Activated naive CD4-positive, alpha-beta T cell treated with anti-CD3 and anti-CD28 coated beads, Interleukin-2, amount 50 U/mL, for 72 hours (primary cell): ENCODE data around the gene POP4. TPM values are rescaled to one million over a fixed set of nuclear protein-coding genes. Genes with fewer than 3 reads are reported as not detected.

Experiments used
- ATAC-seq, 2 donors: fragments of 150-1000 bp; cut with Tn5 transposase; 2 replicates each; pipeline ENCODE4 v1.10.0; 2021; ENCODE audit warnings: mild to moderate bottlenecking in 2 of 2, moderate library complexity in 2 of 2
- DNase-seq, 2 donors: peaks; one replicate each; pipeline ENCODE4 v3.0.0; 2021 to 2022; ENCODE audit warnings: low spot score in 2 of 2
- H3K27ac Mint-ChIP-seq, 2 donors: one replicate each; pipeline ENCODE4 v1.8.0; 2022; ENCODE audit warnings: mild to moderate bottlenecking in 2 of 2, mixed read lengths in 2 of 2
- H3K36me3 Mint-ChIP-seq, 2 donors: one replicate each; pipeline ENCODE4 v1.8.0; 2022; ENCODE audit warnings: mixed read lengths in 2 of 2
- H3K9me3 Mint-ChIP-seq, 2 donors: one replicate each; pipeline ENCODE4 v1.8.0; 2022; ENCODE audit warnings: mixed read lengths in 2 of 2
- total RNA-seq, 2 donors: library from RNA; stranded (reverse); gene quantifications; one replicate each; pipeline ENCODE4 v1.2.3, GENCODE V29; 2022

The POP4 gene
- total RNA-seq, 2 donors from 2014 or later, result 83.7 to 90.7 TPM

DNA sequence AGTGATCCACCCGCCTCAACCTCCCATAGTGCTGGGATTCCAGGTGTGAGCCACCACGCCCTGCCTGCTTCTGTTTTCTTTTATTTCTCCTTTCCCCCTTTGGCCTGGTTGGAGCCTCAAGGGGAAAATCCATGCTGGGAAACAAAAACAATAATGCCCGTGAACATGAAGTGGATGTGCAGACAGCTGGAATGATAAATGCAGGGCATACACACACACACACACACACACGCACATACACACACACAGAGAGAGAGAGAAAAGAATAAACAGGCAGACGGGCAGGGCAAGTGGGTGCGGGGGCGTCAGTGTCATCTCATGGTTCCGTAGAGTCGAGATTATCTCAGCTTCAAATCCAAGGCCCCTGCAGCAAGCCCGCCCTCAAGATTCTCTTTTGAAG is 54.8 kb downstream of the POP4 start:
- ATAC-seq (no peak), DNase-seq (no peak)
- H3K9me3 Mint-ChIP-seq, result no peaks in the 10 kb centered on the region
- H3K27ac Mint-ChIP-seq, result peak overlapping the region; percentile 23 to 54
- no peaks in the 10 kb centered on the region for H3K36me3 Mint-ChIP-seq

GRCh38 chr19:29662278-29662603 is 56.2 kb downstream of the POP4 start:
- ATAC-seq, result no peak
- DNase-seq, result no peak
- peak overlapping the region; percentile 38 to 85 for H3K27ac Mint-ChIP-seq
- H3K36me3 Mint-ChIP-seq, result peaks cover 10 to 13% of the 10 kb centered on the region in 2 donors
- H3K9me3 Mint-ChIP-seq, result no peaks in the 10 kb centered on the region

DNA sequence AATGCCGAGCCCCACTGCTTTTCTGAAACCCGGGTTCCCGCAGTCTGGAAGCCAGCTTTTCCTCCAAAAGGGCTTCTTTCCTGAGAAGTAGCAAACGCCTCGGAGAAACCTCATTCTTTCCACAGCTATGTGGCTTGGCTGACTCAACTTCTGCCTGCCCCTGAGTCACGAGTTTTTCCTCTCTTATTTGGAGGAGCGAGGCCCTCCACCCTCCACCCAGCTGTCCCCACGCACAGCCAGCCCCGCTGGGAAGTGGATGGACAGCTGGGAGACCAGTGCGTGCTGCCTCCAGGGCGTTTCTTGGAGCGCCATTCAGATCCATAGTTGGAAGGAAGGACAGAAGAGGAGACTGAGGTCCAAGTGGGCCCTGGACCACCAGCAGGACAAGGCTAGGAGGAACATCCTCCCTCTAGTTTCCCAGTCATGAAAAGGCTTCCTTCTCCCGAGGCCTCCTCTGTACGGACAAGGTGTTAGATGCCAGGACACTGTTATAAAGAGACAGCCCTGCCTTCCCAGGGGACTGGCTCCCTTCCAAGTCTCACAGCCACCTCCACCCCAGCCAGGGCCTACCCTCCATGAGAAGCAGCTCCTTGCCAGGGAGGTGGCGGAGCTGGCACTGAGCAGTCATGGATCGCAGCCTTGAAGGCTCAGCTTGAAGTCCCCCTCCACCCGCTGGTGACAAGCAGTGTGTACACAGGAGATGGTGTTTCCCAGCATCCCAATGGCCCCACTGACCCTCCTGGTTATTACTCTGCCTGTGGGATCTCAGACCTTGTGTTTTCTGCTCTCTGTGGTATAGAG is 56.7 kb downstream of the POP4 start:
- peak; percentile 13 to 42 for ATAC-seq

DNA sequence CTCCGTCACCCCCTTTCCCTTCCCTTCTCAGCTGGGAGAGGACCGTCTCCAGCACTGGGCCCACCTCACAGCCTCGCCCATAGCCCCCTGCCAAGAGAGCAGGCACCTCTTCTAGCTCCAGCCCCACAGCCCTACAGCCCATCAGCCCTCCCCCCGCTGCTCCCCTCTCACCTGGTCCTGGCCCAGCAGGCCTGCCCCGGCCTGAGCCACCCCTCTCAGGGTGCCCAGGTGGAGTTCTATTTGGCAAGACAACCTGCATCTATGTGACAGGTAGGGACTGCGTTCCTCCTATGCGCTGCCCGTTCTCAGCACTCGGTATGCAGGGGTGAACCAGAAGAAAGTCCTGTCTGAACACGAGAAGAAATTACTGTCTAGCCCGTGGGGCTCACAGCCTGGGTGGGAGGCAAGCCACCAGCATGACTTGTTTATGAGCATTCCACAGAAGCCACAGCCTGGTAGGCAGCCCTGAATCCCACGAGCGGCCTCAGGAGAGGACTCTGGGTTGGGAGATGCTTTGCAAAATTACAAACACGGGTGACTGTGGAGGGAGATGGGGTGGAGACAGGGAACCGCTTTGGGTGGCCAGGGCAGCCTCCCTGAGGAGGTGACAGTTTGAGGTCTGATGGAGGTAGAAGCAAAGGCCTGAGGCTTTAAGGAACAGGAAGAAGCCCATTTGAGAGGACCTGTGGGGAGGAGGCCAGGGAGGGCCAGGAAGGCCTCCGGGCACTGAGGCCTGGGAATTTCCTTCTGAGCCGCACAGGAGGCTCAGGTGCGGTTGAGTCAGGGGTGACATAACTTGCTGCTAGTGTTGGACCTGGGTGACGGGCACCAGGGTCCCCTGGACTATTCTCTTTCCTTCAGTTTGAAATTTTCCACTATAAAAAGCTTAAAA is 58.0 kb downstream of the POP4 start:
- peak overlapping the region; percentile 31 to 58 for H3K27ac Mint-ChIP-seq
- peaks cover 14 to 23% of the 10 kb centered on the region in 2 donors for H3K36me3 Mint-ChIP-seq
- H3K9me3 Mint-ChIP-seq, result no peaks in the 10 kb centered on the region
- no peak for ATAC-seq
- no peak for DNase-seq

More for the DNA sequence above, 56.7 kb downstream of the POP4 start:
- peak in 1 of 2 donors; percentile 49 for DNase-seq
- H3K36me3 Mint-ChIP-seq, result peaks cover 14 to 15% of the 10 kb centered on the region in 2 donors
- no peaks in the 10 kb centered on the region for H3K9me3 Mint-ChIP-seq
- peak overlapping the region; percentile 38 to 85 for H3K27ac Mint-ChIP-seq

DNA sequence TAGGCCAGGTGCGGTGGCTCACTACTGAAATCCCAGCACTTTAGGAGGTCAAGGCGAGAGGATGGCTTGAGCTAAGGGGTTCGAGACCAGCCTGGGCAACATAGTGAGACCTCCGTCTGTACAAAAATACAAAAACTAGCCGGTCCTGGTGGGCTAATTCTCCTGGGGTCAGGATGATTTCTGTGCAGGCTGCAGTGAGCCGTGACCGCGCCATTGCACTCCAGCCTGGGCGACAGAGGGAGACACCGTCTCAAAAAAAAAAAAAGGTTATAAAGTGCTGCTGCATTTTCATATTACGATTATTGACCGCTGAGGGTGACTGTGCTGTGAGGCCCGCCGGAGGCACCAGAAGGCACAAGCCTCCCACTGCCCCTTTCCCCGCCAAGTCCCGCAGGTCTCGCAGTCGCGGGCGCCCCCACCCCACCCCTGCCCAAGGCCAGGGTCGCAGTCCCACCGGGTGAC is 58.7 kb downstream of the POP4 start:
- DNase-seq (no peak), ATAC-seq (peak in 1 of 2 donors; percentile 27)
- Mint-ChIP-seq H3K27ac (peak overlapping the region; percentile 31 to 58), H3K36me3 (peaks cover 19 to 29% of the 10 kb centered on the region in 2 donors), H3K9me3 (no peaks in the 10 kb centered on the region)

- ATAC-seq, result peak; percentile 80 to 83
- Mint-ChIP-seq H3K9me3 (no peaks in the 10 kb centered on the region), H3K36me3 (peaks cover 24 to 34% of the 10 kb centered on the region in 2 donors), H3K27ac (peak within 1 kb of the TSS; percentile 58 to 93)
- peak; percentile 92 to 95 for DNase-seq
Measured at GRCh38 chr19:29665215-29665825, 59.2 kb downstream of the POP4 start, which contains the start of gene PLEKHF1. PLEKHF1 (plus strand) TSS chr19:29665461; CDS start chr19:29673840, 8,379 bp downstream.

DNA sequence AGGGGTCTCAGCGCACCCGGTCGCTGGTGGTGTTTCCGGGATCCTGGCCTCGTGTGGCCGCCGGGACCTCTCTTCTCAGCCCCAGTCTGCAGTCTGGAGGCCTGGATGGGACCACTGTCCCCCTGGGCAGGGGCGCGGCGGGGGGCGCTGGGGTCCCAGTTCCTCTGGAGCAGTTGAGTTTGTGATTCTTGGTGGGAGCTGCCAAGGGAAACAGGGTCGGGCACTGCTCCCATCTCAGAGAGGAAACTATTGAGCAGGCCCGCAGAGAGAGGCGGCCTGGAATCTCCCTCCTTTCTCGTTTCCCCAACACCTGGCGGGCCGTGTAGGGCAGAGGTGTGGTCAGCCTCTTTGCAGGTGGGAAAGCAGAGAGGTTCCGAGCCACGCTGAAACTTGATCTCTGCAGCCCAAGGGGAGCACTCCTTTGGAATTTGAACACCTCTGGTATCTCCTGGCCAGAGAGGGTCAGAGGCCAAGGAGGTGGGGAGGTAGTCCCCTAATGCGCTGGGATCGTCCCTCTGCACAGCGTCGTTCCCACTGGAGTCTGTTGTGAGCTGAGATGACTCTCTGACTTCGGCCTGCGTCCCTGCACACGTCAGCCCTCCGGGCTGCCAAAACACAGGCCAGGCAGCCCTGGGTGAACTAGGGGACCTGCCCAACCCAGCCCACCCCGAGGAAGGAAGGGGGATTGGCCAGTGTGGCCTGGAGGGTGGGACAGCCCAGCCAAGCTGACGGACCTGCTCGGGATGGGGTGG is 59.9 kb downstream of the POP4 start:
- Mint-ChIP-seq H3K9me3 (peaks cover 0 to under 1% of the 10 kb centered on the region in 2 donors), H3K36me3 (peaks cover 28 to 41% of the 10 kb centered on the region in 2 donors), H3K27ac (peak overlapping the region; percentile 55 to 93)
- peak; percentile 1 to 21 for ATAC-seq
- DNase-seq, result no peak

Other genes starting within 250 kb of the POP4 start
- gene VSTM2B, start 80.3 kb upstream of the POP4 start, total RNA-seq, result under 1 TPM in 1 of 2 donors, not detected in 1; 0.27 TPM
- gene PLEKHF1, start 59.2 kb downstream of the POP4 start, total RNA-seq, result 10 to 100 TPM; 24.3 to 29.7 TPM
- gene C19orf12, start 109.0 kb downstream of the POP4 start, total RNA-seq, result 10 to 100 TPM; 30.9 to 33.9 TPM
- 10 to 100 TPM; 43.5 to 48.6 TPM for gene CCNE1, start 205.7 kb downstream of the POP4 start, total RNA-seq